GM12878 (cell line): ENCODE measurements around the gene ESM1. TPM values are rescaled to one million over a fixed set of nuclear protein-coding genes. Genes with fewer than 3 reads are reported as not detected.

ENCODE experiments used
- ATAC-seq: fragments of 200-7000 bp; cut with Tn5 transposase; 3 replicates; pipeline ENCODE4 v1.9.1; 2020; ENCODE audit warnings: mild to moderate bottlenecking, moderate library complexity
- BruUV-seq: library from RNA; stranded (reverse); fragments of 400-500 nt; replicated peaks from 2 replicates; lab custom pipeline; 2021; lab: Mats Ljungman, UMichigan
- CTCF ChIA-PET: fragments of 300-600 bp; sonication (Branson Sonifier 250); formaldehyde crosslinking; extraction: SDS; loops from one replicate; lab custom pipeline; 2021; ENCODE audit warnings: inconsistent platforms; lab: Yijun Ruan, JAX
- POLR2A ChIA-PET: fragments of 350-600 bp; formaldehyde crosslinking; extraction: SDS; loops from one replicate; lab custom pipeline; 2021; ENCODE audit warnings: inconsistent platforms; lab: Charles Lee
- RAD21 ChIA-PET: fragments of 300-600 bp; sonication (Branson Sonifier 250); formaldehyde crosslinking; loops from one replicate; lab custom pipeline; 2023; ENCODE audit warnings: antibody characterized with exemption; ENCODE audit not compliant: unreplicated experiment; lab: Charles Lee
- SMC1A ChIA-PET: fragments of 300-600 bp; sonication (Branson Sonifier 250); formaldehyde crosslinking; loops from one replicate; lab custom pipeline; 2023; ENCODE audit not compliant: unreplicated experiment, uncharacterized antibody; lab: Charles Lee
- DNase-seq: peaks from one replicate; pipeline ENCODE4 v3.0.0-alpha.2; 2011; ENCODE audit warnings: low read depth, low spot score
- FAIRE-seq: peaks from 3 replicates; lab custom pipeline; 2011; peaks lifted over from hg19 to GRCh38; lab: Jason Lieb, UNC
- H2AFZ ChIP-seq: 2 replicates; pipeline ENCODE4 v1.6.0; 2011; ENCODE audit warnings: low read depth, low read length, control low read depth; ENCODE audit not compliant: control insufficient read depth
- H3K27ac ChIP-seq: 2 replicates; pipeline ENCODE4 v1.5.1; 2011; ENCODE audit warnings: control low read depth; ENCODE audit not compliant: control insufficient read depth, insufficient read depth
- H3K27me3 ChIP-seq, 2 experiments: replicated peaks in 1 of 2; 2 replicates each; pipeline versions ENCODE4 v1.6.0 to v1.6.1; 2011; ENCODE audit warnings: low read length in 1 of 2; ENCODE audit not compliant: control insufficient read depth in 2 of 2, insufficient read depth in 2 of 2
- H3K36me3 ChIP-seq, 2 experiments: 2 replicates each; pipeline ENCODE4 v1.5.1; 2011; ENCODE audit warnings: low read length in 1 of 2; ENCODE audit not compliant: control insufficient read depth in 2 of 2, insufficient read depth in 2 of 2
- H3K4me1 ChIP-seq: 2 replicates; pipeline ENCODE4 v1.6.1; 2011; ENCODE audit warnings: mild to moderate bottlenecking, low read length, moderate library complexity, mixed read lengths; ENCODE audit not compliant: control insufficient read depth, insufficient read depth
- H3K4me2 ChIP-seq: 2 replicates; pipeline ENCODE4 v1.6.0; 2011; ENCODE audit warnings: control low read depth; ENCODE audit not compliant: control insufficient read depth, insufficient read depth
- H3K4me3 ChIP-seq: fragments of 200-600 bp; sonication (generic); 2 replicates; pipeline ENCODE4 v1.5.1; 2016
- H3K79me2 ChIP-seq: 2 replicates; pipeline ENCODE4 v1.6.0; 2011; ENCODE audit warnings: low read length; ENCODE audit not compliant: control insufficient read depth, insufficient read depth
- H3K9ac ChIP-seq: 2 replicates; pipeline ENCODE4 v1.8.0; 2011; ENCODE audit warnings: low read length, control low read depth, mixed read lengths; ENCODE audit not compliant: control insufficient read depth, insufficient read depth
- H3K9me3 ChIP-seq: replicated peaks from 3 replicates; pipeline ENCODE4 v1.5.1; 2011; ENCODE audit warnings: mild to moderate bottlenecking, low read length; ENCODE audit not compliant: control insufficient read depth, insufficient read depth
- H4K20me1 ChIP-seq: 2 replicates; pipeline ENCODE4 v1.6.0; 2011; ENCODE audit not compliant: control insufficient read depth, insufficient read depth
- CTCF ChIP-seq, 3 experiments: IDR thresholded peaks in 2 of 3; conservative IDR thresholded peaks in 1 of 3; 2 replicates each; pipeline ENCODE4 v1.5.1; 2011; ENCODE audit warnings: low read depth in 3 of 3, low read length in 3 of 3, mild to moderate bottlenecking in 3 of 3, control low read depth in 2 of 3, moderate library complexity in 2 of 3, inconsistent platforms in 1 of 3, mixed read lengths in 1 of 3; ENCODE audit not compliant: control insufficient read depth in 2 of 3, insufficient read depth in 1 of 3; ENCODE audit errors: extremely low read depth in 1 of 3
- MTA3 ChIP-seq: IDR thresholded peaks from 2 replicates; pipeline ENCODE4 v1.6.1; 2012; ENCODE audit warnings: low read length, inconsistent platforms, borderline replicate concordance
- ZBED1 ChIP-seq: IDR thresholded peaks from 2 replicates; pipeline ENCODE4 v1.6.1; 2016; ENCODE audit warnings: borderline replicate concordance
- ZNF592 ChIP-seq: fragments of 450-650 bp; IDR thresholded peaks from 2 replicates; pipeline ENCODE4 v1.6.1; 2017; ENCODE audit warnings: mild to moderate bottlenecking, moderate library complexity
- ZNF687 ChIP-seq: fragments of 450-650 bp; IDR thresholded peaks from 2 replicates; pipeline ENCODE4 v1.6.1; 2017; ENCODE audit warnings: mild to moderate bottlenecking, moderate library complexity
- WGBS: methylation state at CpG from one replicate; pipeline ENCODE4 v1.1.6; 2016; ENCODE audit warnings: low lambda C conversion rate; ENCODE audit not compliant: insufficient replicate concordance, insufficient coverage; ENCODE audit errors: missing lambda C conversion rate; 5-methylcytosine and 5-hydroxymethylcytosine counted together
- in situ Hi-C: fragments of 300-500 bp; cut with MboI; formaldehyde crosslinking; loops from 9 replicates; pipeline ENCODE4 v1.14.3; 2018; ENCODE audit warnings: mixed read lengths
- intact Hi-C: fragments of 100-400 bp; cut with micrococcal nuclease; formaldehyde crosslinking; loops from one replicate; pipeline ENCODE4 v1.14.2; 2022; ENCODE audit not compliant: unreplicated experiment
- polyA plus RNA-seq, 11 experiments: library from polyadenylated mRNA; depleted of rRNA in 4 of 11; unstranded in 6 of 11; stranded (reverse) in 5 of 11; fragments of >200 nt; fragmentation: Nextera tagmentation in 4 of 11; fragmentation: Illumina TruSeq in 1 of 11; extraction: Ambion mirVana in 4 of 11; extraction: Trizol in 1 of 11; gene quantifications; 1 replicate in 1 of 11; 2 replicates in 10 of 11; pipeline versions ENCODE4 v1.2.1 to v1.2.3, GENCODE V29; 2011 to 2016; ENCODE audit warnings: inconsistent platforms in 2 of 11, missing spikeins in 2 of 11, low read depth in 1 of 11
- total RNA-seq, 4 experiments: library from RNA; depleted of rRNA in 3 of 4; stranded (reverse); fragments of >200 nt in 3 of 4; fragmentation: Illumina TruSeq in 1 of 4; extraction: Trizol in 1 of 4; gene quantifications; 2 replicates each; pipeline versions ENCODE4 v1.2.1 to v1.2.3, GENCODE V29; 2013 to 2021

Gene ESM1
- total and polyA plus RNA-seq, 10 of the 15 experiments (the other 5 are each of a cell fraction or from before 2014, with no cell fraction given) = not detected

- TF ChIP-seq ZNF687 (no peak), ZBED1 (no peak)
Measured at GRCh38 chr5:54969242-54969641, 16.2 kb downstream of the ESM1 start (continued).

- H3K27ac ChIP-seq = no peak overlapping the region
- POLR2A ChIA-PET = no interaction called here
- CTCF ChIA-PET = interaction anchor here (0.6 to 1.6 kb wide), 2 partner anchors 21 to 62 kb away, joined by 3 to 6 read pairs; no protein-coding TSS in a partner anchor
- no peaks in the 10 kb centered on the region for H4K20me1 ChIP-seq
- no peak overlapping the region for H2AFZ ChIP-seq
- no peak overlapping the region for H3K4me2 ChIP-seq
- H3K9ac ChIP-seq = no peak overlapping the region
- in situ Hi-C loops = no loop called here
- no TSS peak for BruUV-seq
- DNase-seq (no peak), FAIRE-seq (no peak), ATAC-seq (no peak)
- no peaks in the 10 kb centered on the region for H3K4me1 ChIP-seq
- RAD21 ChIA-PET = no interaction called here
- TF ChIP-seq CTCF (IDR thresholded peaks at IDR 0.05 in 2 of 3, conservative IDR thresholded peaks at IDR 0.05 in 1 of 3; ENCODE audit: control insufficient read depth in 2 of 3, extremely low read depth in 1 of 3, insufficient read depth in 1 of 3, low read depth in 3 of 3, low read length in 3 of 3) (no peak), ZNF592 (no peak), MTA3 (no peak)
- SMC1A ChIA-PET = no interaction called here
- no peaks in the 10 kb centered on the region for H3K9me3 ChIP-seq
- H3K27me3 ChIP-seq = no peaks in the 10 kb centered on the region
- no peaks in the 10 kb centered on the region for H3K36me3 ChIP-seq
- 2% methylated on average over 3 of the region's 3 CpGs for WGBS
- H3K4me3 ChIP-seq = no peak overlapping the region
- no peaks in the 10 kb centered on the region for H3K79me2 ChIP-seq
- intact Hi-C loops = no loop called here
Measured at GRCh38 chr5:54965806-54966205, 19.6 kb downstream of the ESM1 start.
